SK-N-MC (cell line): Measurements from ENCODE around the gene KCNMA1.

Experiments
- EZH2 ChIP-seq: fragments of 200-600 bp; sonication (generic); IDR thresholded peaks from one replicate; pipeline ENCODE4 v1.6.1; 2017; ENCODE audit warnings: antibody characterized with exemption
- FOXP2 ChIP-seq: optimal IDR thresholded peaks from 2 replicates; pipeline ENCODE3; 2011; ENCODE audit warnings: mild to moderate bottlenecking, moderate library complexity; ENCODE audit not compliant: insufficient read depth; ENCODE audit errors: extremely low read length, control extremely low read depth
- POLR2AphosphoS5 ChIP-seq: IDR thresholded peaks from 2 replicates; pipeline ENCODE4 v1.6.1; 2012; ENCODE audit warnings: mild to moderate bottlenecking, low read depth, low read length, borderline replicate concordance

- TF ChIP-seq EZH2 (no peak), POLR2AphosphoS5 (no peak), FOXP2 (no peak)
Observed at GRCh38 chr10:77253147-77253545, 384.5 kb downstream of the KCNMA1 start.
